HepG2 (cell line): Measurements from ENCODE around the gene RAB36. TPM values are rescaled to one million over a fixed set of nuclear protein-coding genes. Genes with fewer than 3 reads are reported as not detected.

ENCODE experiments used
- ATAC-seq: fragments of 200-7000 bp; cut with Tn5 transposase; 3 replicates; pipeline ENCODE4 v1.9.1; 2020; ENCODE audit warnings: mild to moderate bottlenecking, moderate library complexity
- BruUV-seq: library from RNA; stranded (reverse); fragments of 400-500 nt; replicated peaks from 2 replicates; lab custom pipeline; 2021; lab: Mats Ljungman, UMichigan
- CTCF ChIA-PET: fragments of 300-600 bp; formaldehyde crosslinking; extraction: SDS; loops from one replicate; lab custom pipeline; 2021; ENCODE audit warnings: low total read pairs, inconsistent platforms, low intra/inter-chr PET ratio; lab: Yijun Ruan, JAX
- POLR2A ChIA-PET: fragments of 350-600 bp; sonication (Branson Sonifier 250); formaldehyde crosslinking; loops from one replicate; lab custom pipeline; 2020; ENCODE audit warnings: antibody characterized with exemption, inconsistent platforms; lab: Yijun Ruan, JAX
- DNase-seq: peaks from one replicate; pipeline ENCODE4 v3.0.0-alpha.2; 2015; ENCODE audit warnings: low spot score
- FAIRE-seq: peaks from 3 replicates; lab custom pipeline; 2011; peaks lifted over from hg19 to GRCh38; lab: Jason Lieb, UNC
- H2AFZ ChIP-seq: one replicate; pipeline ENCODE4 v1.6.1; 2011; ENCODE audit warnings: low read length, inconsistent platforms
- H3K27ac ChIP-seq: fragments of 300-600 bp; 3 replicates; pipeline ENCODE4 v1.8.0; 2011; ENCODE audit warnings: mixed run types, mild to moderate bottlenecking, mixed read lengths, low read length, inconsistent platforms; ENCODE audit not compliant: insufficient read depth; ENCODE audit errors: extremely low read length
- H3K27me3 ChIP-seq, 2 experiments: fragments of 200-600 bp in 1 of 2; 2 replicates in 1 of 2; 3 replicates in 1 of 2; pipeline versions ENCODE4 v1.6.0 to v1.8.0; 2011; ENCODE audit warnings: low read length in 2 of 2, mild to moderate bottlenecking in 2 of 2, moderate library complexity in 2 of 2, inconsistent platforms in 1 of 2; ENCODE audit not compliant: insufficient read depth in 2 of 2, control insufficient read depth in 1 of 2
- H3K36me3 ChIP-seq, 2 experiments: fragments of 200-600 bp in 1 of 2; replicated peaks in 1 of 2; 2 replicates in 1 of 2; 3 replicates in 1 of 2; pipeline versions ENCODE4 v1.5.1 to v1.8.0; 2011; ENCODE audit warnings: low read length in 2 of 2, inconsistent platforms in 1 of 2; ENCODE audit not compliant: insufficient read depth in 2 of 2, control insufficient read depth in 1 of 2
- H3K4me1 ChIP-seq: 2 replicates; pipeline ENCODE4 v1.5.1; 2012; ENCODE audit warnings: low read length, inconsistent platforms; ENCODE audit not compliant: insufficient read depth
- H3K4me2 ChIP-seq: 2 replicates; pipeline ENCODE4 v1.6.0; 2011; ENCODE audit warnings: low read depth, low read length, inconsistent platforms
- H3K4me3 ChIP-seq, 3 experiments: fragments of 200-600 bp in 1 of 3; sonication (generic), shearing (Covaris generic) in 1 of 3; replicated peaks in 1 of 3; 2 replicates each; pipeline ENCODE4 v1.5.1; 2011 to 2016; ENCODE audit warnings: low read length in 3 of 3, inconsistent platforms in 2 of 3, low read depth in 2 of 3, mild to moderate bottlenecking in 2 of 3, control low read depth in 1 of 3, mixed read lengths in 1 of 3; ENCODE audit not compliant: insufficient read depth in 1 of 3
- H3K79me2 ChIP-seq: one replicate; pipeline ENCODE4 v1.6.1; 2011; ENCODE audit warnings: low read length, inconsistent platforms; ENCODE audit not compliant: insufficient read depth
- H3K9ac ChIP-seq: 2 replicates; pipeline ENCODE4 v1.6.0; 2011; ENCODE audit warnings: mild to moderate bottlenecking, low read depth, low read length, inconsistent platforms; ENCODE audit not compliant: insufficient read depth
- H3K9me3 ChIP-seq: 2 replicates; pipeline ENCODE4 v1.5.1; 2012; ENCODE audit warnings: mild to moderate bottlenecking, low read length
- H4K20me1 ChIP-seq: 2 replicates; pipeline ENCODE4 v1.6.0; 2011; ENCODE audit warnings: inconsistent platforms, mild to moderate bottlenecking, low read length, moderate library complexity; ENCODE audit not compliant: insufficient read depth
- CAMTA2 ChIP-seq: sonication (generic); formaldehyde crosslinking; IDR thresholded peaks from 2 replicates; pipeline ENCODE4 v1.4.0; 2020; ENCODE audit warnings: mild to moderate bottlenecking, missing genetic modification reagents, borderline replicate concordance
- CENPT ChIP-seq: sonication (generic); formaldehyde crosslinking; IDR thresholded peaks from 2 replicates; pipeline ENCODE4 v1.8.0; 2022; ENCODE audit warnings: low read depth, mild to moderate bottlenecking, moderate library complexity, missing genetic modification reagents
- ERF ChIP-seq: IDR thresholded peaks from 2 replicates; pipeline ENCODE4 v1.6.1; 2018; ENCODE audit warnings: missing biosample characterization, missing genetic modification reagents
- ETV5 ChIP-seq: IDR thresholded peaks from 2 replicates; pipeline ENCODE4 v1.6.1; 2018; ENCODE audit warnings: missing biosample characterization, missing genetic modification reagents, inconsistent platforms, borderline replicate concordance
- FOSL2 ChIP-seq: sonication (generic); formaldehyde crosslinking; IDR thresholded peaks from 2 replicates; pipeline ENCODE4 v1.4.0; 2020; ENCODE audit warnings: missing genetic modification reagents
- HOXA7 ChIP-seq: sonication (generic); formaldehyde crosslinking; IDR thresholded peaks from 2 replicates; pipeline ENCODE4 v1.8.1; 2022; ENCODE audit warnings: mild to moderate bottlenecking, missing genetic modification reagents, moderate library complexity
- KDM3A ChIP-seq: IDR thresholded peaks from 2 replicates; pipeline ENCODE4 v1.6.1; 2018; ENCODE audit warnings: low read depth, missing compliant biosample characterization
- NCOA5 ChIP-seq: sonication (generic); formaldehyde crosslinking; IDR thresholded peaks from 2 replicates; pipeline ENCODE4 v1.4.0; 2020; ENCODE audit warnings: missing genetic modification reagents
- PCBP2 ChIP-seq: fragments of 200-400 bp; formaldehyde crosslinking; optimal IDR thresholded peaks from 2 replicates; pipeline ENCODE3; 2018; ENCODE audit warnings: low read length, low read depth; ENCODE audit not compliant: poor library complexity, severe bottlenecking
- TEAD3 ChIP-seq: optimal IDR thresholded peaks from 2 replicates; pipeline ENCODE3; 2016; ENCODE audit warnings: borderline replicate concordance
- ZFX ChIP-seq: sonication (generic); formaldehyde crosslinking; IDR thresholded peaks from 2 replicates; pipeline ENCODE4 v1.4.0; 2020; ENCODE audit warnings: mild to moderate bottlenecking, low read depth, missing genetic modification reagents, moderate library complexity
- ZMYM3 ChIP-seq: sonication (generic); formaldehyde crosslinking; IDR thresholded peaks from 2 replicates; pipeline ENCODE4 v1.5.1; 2020; ENCODE audit warnings: mild to moderate bottlenecking, missing genetic modification reagents
- ZNF121 ChIP-seq: sonication (generic); formaldehyde crosslinking; IDR thresholded peaks from 2 replicates; pipeline ENCODE4 v1.5.0; 2020; ENCODE audit warnings: mild to moderate bottlenecking, missing genetic modification reagents
- ZNF143 ChIP-seq: sonication (generic); formaldehyde crosslinking; IDR thresholded peaks from 2 replicates; pipeline ENCODE4 v1.4.0; 2020; ENCODE audit warnings: missing genetic modification reagents
- ZNF230 ChIP-seq: sonication (generic); formaldehyde crosslinking; IDR thresholded peaks from 2 replicates; pipeline ENCODE4 v1.4.0; 2020; ENCODE audit warnings: mild to moderate bottlenecking, missing genetic modification reagents
- ZNF296 ChIP-seq: sonication (generic); formaldehyde crosslinking; conservative IDR thresholded peaks from 2 replicates; pipeline ENCODE4 v1.5.0; 2020; ENCODE audit warnings: mild to moderate bottlenecking, missing genetic modification reagents
- ZNF546 ChIP-seq: sonication (generic); formaldehyde crosslinking; conservative IDR thresholded peaks from 2 replicates; pipeline ENCODE4 v1.8.1; 2023; ENCODE audit warnings: mild to moderate bottlenecking, missing genetic modification reagents
- ZNF616 ChIP-seq: sonication (generic); formaldehyde crosslinking; IDR thresholded peaks from 2 replicates; pipeline ENCODE4 v1.5.0; 2020; ENCODE audit warnings: low read depth, mild to moderate bottlenecking, missing genetic modification reagents
- ZNF724P ChIP-seq: sonication (generic); formaldehyde crosslinking; IDR thresholded peaks from 2 replicates; pipeline ENCODE4 v1.8.0; 2022; ENCODE audit warnings: missing genetic modification reagents, borderline replicate concordance
- ZNF766 ChIP-seq: sonication (generic); formaldehyde crosslinking; IDR thresholded peaks from 2 replicates; pipeline ENCODE4 v1.5.0; 2020; ENCODE audit warnings: missing genetic modification reagents, borderline replicate concordance
- ZSCAN25 ChIP-seq: sonication (generic); formaldehyde crosslinking; IDR thresholded peaks from 2 replicates; pipeline ENCODE4 v1.8.0; 2022; ENCODE audit warnings: mild to moderate bottlenecking, missing genetic modification reagents
- WGBS: methylation state at CpG from one replicate; pipeline ENCODE4 v1.1.6; 2017; ENCODE audit warnings: low lambda C conversion rate; 5-methylcytosine and 5-hydroxymethylcytosine counted together
- in situ Hi-C: cut with HindIII; loops from 2 replicates; pipeline ENCODE4 v1.10.0; 2017; ENCODE audit warnings: low pct_unique_long_range_greater_than_20kb; ENCODE audit not compliant: extremely low pct_ligation_motif_present
- intact Hi-C: fragments of 100-400 bp; cut with micrococcal nuclease; formaldehyde crosslinking; loops from one replicate; pipeline ENCODE4 v1.10.0; 2022; ENCODE audit not compliant: unreplicated experiment
- polyA plus RNA-seq, 8 experiments: library from polyadenylated mRNA; depleted of rRNA in 3 of 8; stranded (reverse) in 7 of 8; unstranded in 1 of 8; fragments of >200 nt; fragmentation: Illumina TruSeq in 4 of 8; extraction: Trizol in 4 of 8; gene quantifications; 2 replicates each; pipeline versions ENCODE4 v1.2.1 to v1.2.3, GENCODE V29; 2011 to 2016; ENCODE audit warnings: low read depth in 4 of 8, missing spikeins in 1 of 8, mixed read lengths in 1 of 8; ENCODE audit not compliant: insufficient read depth in 1 of 8
- total RNA-seq, 5 experiments: library from RNA; depleted of rRNA; stranded (reverse); fragments of >200 nt; fragmentation: Illumina TruSeq; extraction: Trizol; gene quantifications; 2 replicates each; pipeline ENCODE4 v1.2.3, GENCODE V29; 2016; ENCODE audit warnings: low read depth in 1 of 5
- TF ChIP-seq, protein P1 (sequence below): fragments of 450-650 bp; IDR thresholded peaks from 2 replicates; pipeline ENCODE4 v1.6.1; 2016
- TF ChIP-seq, protein P2 (sequence below): sonication (generic); formaldehyde crosslinking; conservative IDR thresholded peaks from 2 replicates; pipeline ENCODE4 v1.8.0; 2022; ENCODE audit warnings: missing genetic modification reagents

RAB36 gene
- total and polyA plus RNA-seq, 2 of the 13 experiments (the other 11 are each of a cell fraction or from before 2014, with no cell fraction given): 0.24 to 0.86 TPM

DNA sequence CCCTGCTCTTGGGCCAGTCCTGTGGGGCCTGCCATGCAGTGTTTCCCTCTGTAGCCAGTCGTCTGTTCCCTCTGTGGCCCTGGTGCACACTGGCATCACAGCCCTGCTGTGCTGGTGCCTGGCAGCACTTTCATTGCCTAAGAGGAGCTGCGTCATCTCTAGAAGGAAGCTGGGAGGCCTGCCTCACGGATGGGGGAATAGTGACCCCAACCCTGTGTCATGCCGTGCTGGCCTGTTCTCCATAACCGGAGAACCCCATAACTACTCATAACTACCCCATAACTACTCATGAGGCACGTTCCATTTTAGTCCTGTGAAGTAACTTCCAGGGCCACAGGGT is 14.0 kb downstream of the RAB36 start:
- WGBS: 50% methylated on average over 1 of the region's 6 CpGs

DNA sequence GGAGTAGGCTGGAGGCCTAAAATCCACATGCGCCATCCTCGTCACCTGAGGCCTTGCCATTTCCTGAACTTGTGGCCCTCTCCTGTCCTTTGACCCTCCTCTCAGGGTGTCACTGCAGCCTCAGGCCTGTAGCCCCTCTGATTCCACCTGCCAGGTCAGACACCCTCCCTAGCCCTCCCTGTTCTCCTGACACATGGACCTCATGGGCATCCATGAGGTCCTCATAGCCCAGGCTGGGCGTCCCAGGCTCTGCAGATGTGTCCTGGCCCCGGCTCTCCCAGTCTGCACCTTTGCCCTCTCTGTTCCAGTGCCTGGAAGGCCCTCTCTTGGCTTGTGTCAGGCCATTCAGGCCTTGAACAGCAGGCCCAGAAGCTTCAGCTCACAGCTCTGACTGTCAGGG is 15.8 kb downstream of the RAB36 start:
- FAIRE-seq (no peak), DNase-seq (no peak), ATAC-seq (no peak)
- WGBS: 83% methylated on average over 2 of the region's 4 CpGs
- Histone ChIP-seq H3K9ac (no peak overlapping the region), H3K79me2 (no peaks in the 10 kb centered on the region), H3K4me2 (peak overlapping the region; percentile 52; the same call in 1 of the 2 replicates), H4K20me1 (no peaks in the 10 kb centered on the region), H3K9me3 (no peaks in the 10 kb centered on the region), H3K4me1 (peaks cover 100% of the 10 kb centered on the region), H2AFZ (no peak overlapping the region), H3K27me3 (no peaks in the 10 kb centered on the region), H3K4me3 (no peak overlapping the region), H3K27ac (peak overlapping the region; percentile 1), H3K36me3 (no peaks in the 10 kb centered on the region)
- CTCF ChIA-PET: no interaction called here
- in situ Hi-C loops: loop anchor here (25.0 kb wide), 1 partner anchor 401 kb away; no protein-coding TSS in a partner anchor
- BruUV-seq: no TSS peak
- POLR2A ChIA-PET: interaction anchor here (0.9 kb wide), 1 partner anchor 14 kb away, joined by 3 read pairs; no protein-coding TSS in a partner anchor
- intact Hi-C loops: loop anchor here (2.0 kb wide), 1 partner anchor 14 kb away; no protein-coding TSS in a partner anchor
- TF ChIP-seq ERF (CRISPR knock-in tag) (no peak), ZNF546 (CRISPR knock-in tag) (no peak), PCBP2 (no peak), HOXA7 (CRISPR knock-in tag) (no peak), ZNF230 (CRISPR knock-in tag) (no peak), NCOA5 (no peak), TEAD3 (peak; percentile 12), ZNF724P (no peak), ZSCAN25 (CRISPR knock-in tag) (no peak), ETV5 (CRISPR knock-in tag) (no peak)
- TF ChIP-seq, protein P1, sequence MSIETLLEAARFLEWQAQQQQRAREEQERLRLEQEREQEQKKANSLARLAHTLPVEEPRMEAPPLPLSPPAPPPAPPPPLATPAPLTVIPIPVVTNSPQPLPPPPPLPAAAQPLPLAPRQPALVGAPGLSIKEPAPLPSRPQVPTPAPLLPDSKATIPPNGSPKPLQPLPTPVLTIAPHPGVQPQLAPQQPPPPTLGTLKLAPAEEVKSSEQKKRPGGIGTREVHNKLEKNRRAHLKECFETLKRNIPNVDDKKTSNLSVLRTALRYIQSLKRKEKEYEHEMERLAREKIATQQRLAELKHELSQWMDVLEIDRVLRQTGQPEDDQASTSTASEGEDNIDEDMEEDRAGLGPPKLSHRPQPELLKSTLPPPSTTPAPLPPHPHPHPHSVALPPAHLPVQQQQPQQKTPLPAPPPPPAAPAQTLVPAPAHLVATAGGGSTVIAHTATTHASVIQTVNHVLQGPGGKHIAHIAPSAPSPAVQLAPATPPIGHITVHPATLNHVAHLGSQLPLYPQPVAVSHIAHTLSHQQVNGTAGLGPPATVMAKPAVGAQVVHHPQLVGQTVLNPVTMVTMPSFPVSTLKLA: peak; percentile 51

More for the DNA sequence above, 14.0 kb downstream of the RAB36 start:
- in situ Hi-C loops (loop anchor here (25.0 kb wide), 1 partner anchor 403 kb away; no protein-coding TSS in a partner anchor), intact Hi-C loops (no loop called here)
- peaks cover 100% of the 10 kb centered on the region for H3K4me1 ChIP-seq
- no peaks in the 10 kb centered on the region for H4K20me1 ChIP-seq
- no peaks in the 10 kb centered on the region for H3K79me2 ChIP-seq
- no peaks in the 10 kb centered on the region for H3K36me3 ChIP-seq
- no TSS peak for BruUV-seq
- H3K27ac ChIP-seq: no peak overlapping the region
- no peaks in the 10 kb centered on the region for H3K9me3 ChIP-seq
- H3K4me2 ChIP-seq: peak overlapping the region; percentile 95; the same call in 1 of the 2 replicates
- no peaks in the 10 kb centered on the region; a peak in 1 of 5 replicates for H3K27me3 ChIP-seq
- ATAC-seq (no peak), DNase-seq (no peak), FAIRE-seq (no peak)
- ChIA-PET POLR2A (no interaction called here), CTCF (no interaction called here)
- no peak overlapping the region for H2AFZ ChIP-seq
- H3K4me3 ChIP-seq: no peak overlapping the region
- TF ChIP-seq ZMYM3: 0 out of 2 replicates have a peak, but pooled peaks have one; percentile 12
- TF ChIP-seq CENPT: no peak
- TF ChIP-seq ZNF121 (CRISPR knock-in tag): peak; percentile 47; the same call in 1 of the 2 replicates
- no peak for TF ChIP-seq FOSL2
- TF ChIP-seq CAMTA2 (CRISPR knock-in tag): no peak
- no peak for TF ChIP-seq ZNF766 (CRISPR knock-in tag)
- TF ChIP-seq ZFX: no peak
- TF ChIP-seq, protein P2, sequence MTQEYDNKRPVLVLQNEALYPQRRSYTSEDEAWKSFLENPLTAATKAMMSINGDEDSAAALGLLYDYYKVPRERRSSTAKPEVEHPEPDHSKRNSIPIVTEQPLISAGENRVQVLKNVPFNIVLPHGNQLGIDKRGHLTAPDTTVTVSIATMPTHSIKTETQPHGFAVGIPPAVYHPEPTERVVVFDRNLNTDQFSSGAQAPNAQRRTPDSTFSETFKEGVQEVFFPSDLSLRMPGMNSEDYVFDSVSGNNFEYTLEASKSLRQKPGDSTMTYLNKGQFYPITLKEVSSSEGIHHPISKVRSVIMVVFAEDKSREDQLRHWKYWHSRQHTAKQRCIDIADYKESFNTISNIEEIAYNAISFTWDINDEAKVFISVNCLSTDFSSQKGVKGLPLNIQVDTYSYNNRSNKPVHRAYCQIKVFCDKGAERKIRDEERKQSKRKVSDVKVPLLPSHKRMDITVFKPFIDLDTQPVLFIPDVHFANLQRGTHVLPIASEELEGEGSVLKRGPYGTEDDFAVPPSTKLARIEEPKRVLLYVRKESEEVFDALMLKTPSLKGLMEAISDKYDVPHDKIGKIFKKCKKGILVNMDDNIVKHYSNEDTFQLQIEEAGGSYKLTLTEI (CRISPR knock-in tag): no peak
- TF ChIP-seq ZNF296: no peak
- no peak for TF ChIP-seq ZNF143 (CRISPR knock-in tag)
- no peak for TF ChIP-seq ZNF616
- no peak for TF ChIP-seq KDM3A (CRISPR knock-in tag)
- no peak overlapping the region; the same call in 1 of the 2 replicates for H3K9ac ChIP-seq
